ENCODE data around the gene ADGRB3.

The ADGRB3 gene

GRCh38 chr6:68709882-68710281 lies 74.8 kb downstream of the ADGRB3 start:
- DNase-seq: no peak

- no peak for DNase-seq
Observed at GRCh38 chr6:68710496-68710895, 75.4 kb downstream of the ADGRB3 start.

GRCh38 chr6:68710916-68711315 lies 75.8 kb downstream of the ADGRB3 start:
- DNase-seq: no peak

GRCh38 chr6:68711386-68712000 lies 76.4 kb downstream of the ADGRB3 start:
- DNase-seq: no peak

GRCh38 chr6:68716620-68717019 lies 81.5 kb downstream of the ADGRB3 start:
- no peak for DNase-seq

DNA sequence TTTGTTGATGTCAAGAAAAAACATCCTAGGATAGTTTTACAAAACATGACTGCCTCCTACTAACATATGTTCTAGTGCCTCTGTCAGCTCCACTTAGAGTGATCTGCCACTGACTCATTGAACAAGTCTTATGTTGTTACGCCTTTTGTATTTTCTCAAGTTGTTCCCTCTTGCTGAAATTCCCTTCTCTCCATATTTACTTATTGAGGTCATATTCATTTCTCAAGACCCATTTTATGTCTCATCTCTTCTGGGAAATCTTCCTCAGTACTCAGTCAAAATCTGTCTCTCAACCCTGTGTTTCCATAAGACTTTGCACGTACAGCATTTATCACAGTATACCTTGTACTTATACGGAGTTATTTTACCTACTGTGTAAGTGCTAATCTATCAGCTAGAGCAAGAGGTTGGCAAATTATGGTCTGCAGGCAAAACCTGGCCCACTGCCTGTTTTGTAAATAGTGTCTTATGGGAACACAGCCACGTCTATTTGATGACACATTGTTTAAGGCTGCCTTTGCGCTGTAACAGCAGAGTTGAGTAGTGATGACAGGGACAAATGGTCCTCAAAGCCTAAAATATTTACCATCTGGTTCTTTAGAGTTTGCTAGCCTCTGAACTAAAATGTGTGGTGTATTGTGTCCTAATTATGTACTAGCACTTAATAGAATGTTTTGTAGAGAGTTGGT lies 83.4 kb downstream of the ADGRB3 start:
- DNase-seq: no peak

DNA sequence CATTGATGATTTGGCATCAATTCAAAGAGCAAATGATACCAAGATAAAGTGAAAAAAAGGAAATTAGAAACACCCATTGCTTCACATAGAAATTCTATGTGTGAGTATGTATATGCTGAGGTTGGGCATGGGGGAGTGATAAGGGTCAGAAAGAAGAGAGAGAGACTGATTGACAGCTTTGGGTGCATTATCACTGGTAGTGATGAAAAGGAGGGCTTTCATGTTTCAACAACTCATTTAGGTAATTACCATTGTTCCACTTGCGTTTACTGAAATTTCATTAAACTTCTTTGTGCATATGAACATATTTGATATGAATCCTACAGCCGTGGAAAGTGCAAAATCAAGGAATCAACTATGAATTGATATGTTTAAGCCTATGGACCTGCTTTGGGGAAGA lies 84.7 kb downstream of the ADGRB3 start:
- DNase-seq: no peak

DNA sequence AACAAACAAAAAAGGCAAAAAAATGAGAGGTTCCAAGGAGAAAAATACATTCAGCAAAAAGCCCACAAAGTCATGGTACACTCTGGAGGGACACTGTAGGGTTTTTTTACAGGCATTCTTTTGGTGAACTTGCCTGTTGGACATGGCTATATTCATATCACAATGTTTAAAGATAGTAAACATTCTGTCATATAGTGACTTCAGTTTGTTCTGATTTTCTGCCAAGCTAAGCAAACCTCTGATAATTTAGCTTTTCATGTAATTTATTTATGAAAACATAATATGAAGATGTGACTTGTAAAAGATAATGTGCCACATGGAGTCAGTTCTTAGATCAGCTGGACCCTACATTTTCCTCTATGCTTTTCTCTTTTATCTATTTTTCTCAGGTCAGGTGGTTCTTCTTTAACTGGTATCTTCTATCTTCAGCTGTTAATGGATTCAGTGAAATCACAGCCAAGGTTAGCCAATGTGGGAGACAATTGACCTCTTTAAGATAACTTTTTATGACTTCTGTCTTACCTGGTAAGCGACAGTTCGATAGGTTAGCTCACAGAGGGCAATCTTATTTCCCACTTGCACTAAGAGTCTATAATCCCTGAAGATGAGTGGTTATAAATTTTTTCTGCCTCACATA lies 87.9 kb downstream of the ADGRB3 start:
- no peak for DNase-seq

DNA sequence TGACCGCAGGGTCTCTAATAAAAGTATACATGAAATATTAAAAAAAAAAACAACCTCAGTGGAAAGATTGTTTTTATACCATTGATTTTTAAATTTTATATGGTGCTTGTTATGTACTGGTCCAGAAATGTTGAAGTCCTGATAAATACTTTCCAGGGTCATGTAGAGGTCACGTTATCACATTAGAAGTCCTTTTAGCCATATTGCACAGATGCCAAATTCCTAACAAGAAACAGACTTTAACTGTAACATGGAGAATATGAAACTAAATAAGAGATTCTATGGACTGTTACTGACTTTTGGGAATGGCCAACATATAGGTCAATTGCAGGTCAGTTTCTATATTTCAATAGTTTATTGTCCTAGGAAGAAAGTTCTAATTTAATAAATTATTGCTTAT lies 89.0 kb downstream of the ADGRB3 start:
- no peak for DNase-seq

DNA sequence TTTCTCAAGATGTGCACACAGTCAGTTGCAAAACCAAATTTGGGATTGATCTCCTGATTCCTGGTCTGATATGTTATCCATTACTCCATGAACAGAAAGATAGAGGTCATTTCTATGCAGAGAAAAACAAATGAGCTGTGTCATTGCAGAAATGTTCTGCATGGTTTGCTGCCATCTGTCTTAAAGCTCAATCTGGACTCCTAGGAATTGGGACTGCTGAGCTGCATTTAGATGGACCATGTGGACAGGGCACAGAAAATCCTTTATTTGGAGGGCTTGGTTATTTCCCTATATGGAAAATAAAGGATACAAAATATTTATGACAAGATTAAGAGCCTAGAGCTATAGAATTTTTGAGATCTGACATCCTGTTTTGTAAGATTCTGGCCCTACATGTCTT lies 91.3 kb downstream of the ADGRB3 start:
- DNase-seq: no peak

- DNase-seq: no peak
Observed at GRCh38 chr6:68726992-68727391, 91.9 kb downstream of the ADGRB3 start.

GRCh38 chr6:68727699-68728098 lies 92.6 kb downstream of the ADGRB3 start:
- no peak for DNase-seq

- peak in 1 of 2 experiments; percentile 27 for DNase-seq
Observed at GRCh38 chr6:68728159-68728979, 93.3 kb downstream of the ADGRB3 start.

DNA sequence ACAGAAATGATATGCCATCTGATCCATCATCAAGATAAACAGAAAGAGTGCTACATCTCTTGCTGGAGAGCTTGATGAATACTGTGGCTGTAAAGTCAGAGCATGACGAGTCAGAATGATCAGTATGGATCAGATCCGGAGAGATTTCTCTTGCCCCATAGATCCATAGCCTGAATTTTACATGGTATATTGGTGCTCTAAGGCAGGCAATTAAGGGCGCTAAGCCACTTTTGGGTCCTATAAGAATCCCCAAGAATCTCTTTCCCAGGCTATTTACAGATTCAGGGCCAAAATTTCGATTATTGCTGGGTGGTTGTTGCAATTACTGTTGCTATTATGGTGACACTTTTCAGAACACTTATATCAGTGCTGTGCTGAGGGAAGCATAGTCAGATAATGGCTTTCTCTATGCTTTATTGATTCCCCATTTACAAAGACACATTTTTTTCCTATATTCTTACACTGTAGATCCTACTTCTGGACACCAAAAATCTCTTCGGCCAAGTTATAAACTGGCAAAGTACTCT lies 94.4 kb downstream of the ADGRB3 start:
- DNase-seq: no peak

GRCh38 chr6:68730291-68731054 lies 95.4 kb downstream of the ADGRB3 start:
- no peak for DNase-seq

- no peak for DNase-seq
Observed at GRCh38 chr6:68732423-68732822, 97.3 kb downstream of the ADGRB3 start.

DNA sequence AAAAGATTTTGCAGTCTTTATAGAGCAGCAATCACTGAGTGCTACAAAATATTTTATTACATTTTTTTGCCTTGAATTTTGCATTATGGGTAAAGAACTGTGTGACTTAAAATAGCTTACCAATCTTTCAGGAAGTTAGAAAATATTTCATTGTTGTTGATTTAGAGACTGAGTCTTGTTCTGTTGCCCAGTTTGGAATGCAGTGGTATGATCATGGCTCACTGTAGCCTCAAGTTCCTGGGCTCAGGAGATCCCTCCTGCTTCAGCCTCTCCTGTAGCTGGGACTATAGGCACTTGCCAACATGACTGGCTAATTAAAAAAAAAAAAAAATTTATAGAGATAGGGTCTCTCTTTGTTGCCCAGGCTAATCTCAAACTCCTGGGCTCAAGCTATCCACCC lies 100.8 kb downstream of the ADGRB3 start:
- no peak for DNase-seq

GRCh38 chr6:68737061-68737460 lies 102.0 kb downstream of the ADGRB3 start:
- no peak for DNase-seq

DNA sequence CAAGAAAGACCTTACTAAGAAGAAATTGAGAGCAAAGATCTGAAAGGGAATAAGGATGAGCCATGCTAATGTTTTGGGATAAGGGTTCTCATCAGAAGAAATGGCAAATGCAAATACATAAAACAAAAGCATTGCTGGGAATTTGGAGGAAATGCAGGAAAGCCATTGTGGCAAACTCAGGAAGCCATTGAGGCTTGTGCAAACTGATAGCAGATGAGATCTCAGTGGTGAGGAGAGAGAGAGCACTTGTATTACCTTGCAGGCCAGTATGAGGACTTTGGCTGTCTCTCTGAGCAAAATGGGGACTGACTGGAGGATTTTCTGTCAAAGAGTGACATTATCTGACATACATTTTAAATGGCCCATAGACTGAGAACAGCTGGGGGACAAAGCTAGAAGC lies 103.0 kb downstream of the ADGRB3 start:
- no peak for DNase-seq

DNA sequence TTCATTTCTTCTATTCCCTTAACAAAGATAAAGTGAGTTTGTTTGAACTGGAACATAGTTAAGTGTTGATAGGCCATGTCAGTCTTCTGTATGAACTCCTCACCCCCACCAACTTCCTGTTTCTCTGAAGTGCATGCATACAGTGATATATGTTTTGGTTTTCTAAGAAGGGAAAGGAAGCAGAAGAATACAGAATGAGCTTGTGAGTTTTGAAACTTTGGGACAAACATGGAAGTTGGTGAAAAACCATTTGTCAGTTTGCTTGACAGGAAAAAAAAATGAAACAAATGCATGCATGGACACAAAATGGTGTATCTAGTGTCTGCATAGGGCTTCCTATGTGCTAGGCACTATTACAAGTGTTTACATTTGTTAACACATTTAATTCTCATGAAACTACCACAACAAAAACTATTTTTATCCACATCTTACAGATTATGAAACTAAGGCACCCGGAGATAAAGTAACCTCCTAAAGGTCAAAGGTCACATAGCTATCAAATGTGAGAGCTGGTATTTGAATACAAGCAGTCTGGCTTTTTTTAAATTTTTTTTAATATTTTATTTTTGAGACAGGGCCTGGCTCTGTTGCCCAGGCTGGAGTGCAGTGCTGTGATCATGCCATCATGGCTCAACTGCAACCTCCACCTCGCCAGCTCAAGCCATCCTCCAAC lies 105.9 kb downstream of the ADGRB3 start:
- DNase-seq: no peak

- no peak for DNase-seq
Observed at GRCh38 chr6:68741501-68742386, 106.7 kb downstream of the ADGRB3 start.
